Measurements from ENCODE around the gene HIGD1B. TPM values are rescaled to one million over a fixed set of nuclear protein-coding genes. Genes with fewer than 3 reads are reported as not detected.

HIGD1B gene
- polyA plus RNA-seq, 1 experiment, result not detected

GRCh38 chr17:44864831-44865230, 17.1 kb downstream of the HIGD1B start:
- ChIA-PET CTCF (interaction anchor here (0.7 to 10.1 kb wide), 25 partner anchors 8 to 331 kb away, joined by 3 to 136 read pairs (median 6); partner anchors contain the start of gene EFTUD2), POLR2A (no interaction called here)
- Histone ChIP-seq H3K9me3 (ENCODE audit: control insufficient read depth, insufficient read depth, low read length) (no peaks in the 10 kb centered on the region), H3K27me3 (ENCODE audit: control insufficient read depth, insufficient read depth, low read length) (no peaks in the 10 kb centered on the region), H3K27ac (ENCODE audit: low read depth, low read length) (no peak overlapping the region), H3K4me3 (ENCODE audit: low read depth, low read length) (no peak overlapping the region)
- TF ChIP-seq, protein P1, sequence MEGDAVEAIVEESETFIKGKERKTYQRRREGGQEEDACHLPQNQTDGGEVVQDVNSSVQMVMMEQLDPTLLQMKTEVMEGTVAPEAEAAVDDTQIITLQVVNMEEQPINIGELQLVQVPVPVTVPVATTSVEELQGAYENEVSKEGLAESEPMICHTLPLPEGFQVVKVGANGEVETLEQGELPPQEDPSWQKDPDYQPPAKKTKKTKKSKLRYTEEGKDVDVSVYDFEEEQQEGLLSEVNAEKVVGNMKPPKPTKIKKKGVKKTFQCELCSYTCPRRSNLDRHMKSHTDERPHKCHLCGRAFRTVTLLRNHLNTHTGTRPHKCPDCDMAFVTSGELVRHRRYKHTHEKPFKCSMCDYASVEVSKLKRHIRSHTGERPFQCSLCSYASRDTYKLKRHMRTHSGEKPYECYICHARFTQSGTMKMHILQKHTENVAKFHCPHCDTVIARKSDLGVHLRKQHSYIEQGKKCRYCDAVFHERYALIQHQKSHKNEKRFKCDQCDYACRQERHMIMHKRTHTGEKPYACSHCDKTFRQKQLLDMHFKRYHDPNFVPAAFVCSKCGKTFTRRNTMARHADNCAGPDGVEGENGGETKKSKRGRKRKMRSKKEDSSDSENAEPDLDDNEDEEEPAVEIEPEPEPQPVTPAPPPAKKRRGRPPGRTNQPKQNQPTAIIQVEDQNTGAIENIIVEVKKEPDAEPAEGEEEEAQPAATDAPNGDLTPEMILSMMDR (IDR thresholded peaks at IDR 0.05; ENCODE audit: low read depth, low read length), result no peak
- no peak for DNase-seq (ENCODE audit: low read depth, low spot score)

- Histone ChIP-seq H3K27me3 (ENCODE audit: control insufficient read depth, insufficient read depth, low read length) (no peaks in the 10 kb centered on the region), H3K27ac (ENCODE audit: low read depth, low read length) (no peak overlapping the region), H3K4me3 (ENCODE audit: low read depth, low read length) (no peak overlapping the region), H3K9me3 (ENCODE audit: control insufficient read depth, insufficient read depth, low read length) (no peaks in the 10 kb centered on the region)
- POLR2A ChIA-PET, result no interaction called here
- CTCF ChIA-PET, result interaction anchor here (0.6 to 10.1 kb wide), 26 partner anchors 9 to 332 kb away, joined by 3 to 136 read pairs (median 6); partner anchors contain the start of gene EFTUD2
- TF ChIP-seq, protein P1 (IDR thresholded peaks at IDR 0.05; ENCODE audit: low read depth, low read length), result peak; percentile 88
- peak; percentile 58 for DNase-seq (ENCODE audit: low read depth, low spot score)
Measured at GRCh38 chr17:44865231-44865660, 17.6 kb downstream of the HIGD1B start.

- no peak overlapping the region for H3K27ac ChIP-seq (ENCODE audit: low read depth, low read length)
- no peak for DNase-seq (ENCODE audit: low read depth, low spot score)
- TF ChIP-seq, protein P1 (IDR thresholded peaks at IDR 0.05; ENCODE audit: low read depth, low read length), result no peak
- CTCF ChIA-PET, result interaction anchor here (0.5 to 10.1 kb wide), 15 partner anchors 8 to 284 kb away, joined by 3 to 136 read pairs (median 8); partner anchors contain the start of gene EFTUD2
- H3K9me3 ChIP-seq (ENCODE audit: control insufficient read depth, insufficient read depth, low read length), result no peaks in the 10 kb centered on the region
- no peak overlapping the region for H3K4me3 ChIP-seq (ENCODE audit: low read depth, low read length)
- H3K27me3 ChIP-seq (ENCODE audit: control insufficient read depth, insufficient read depth, low read length), result no peaks in the 10 kb centered on the region
- POLR2A ChIA-PET, result no interaction called here
Measured at GRCh38 chr17:44865931-44866330, 18.2 kb downstream of the HIGD1B start.

- H3K27ac ChIP-seq (ENCODE audit: low read depth, low read length), result no peak overlapping the region
- H3K9me3 ChIP-seq (ENCODE audit: control insufficient read depth, insufficient read depth, low read length), result no peaks in the 10 kb centered on the region
- CTCF ChIA-PET, result interaction anchor here (1.0 to 10.1 kb wide), 5 partner anchors 10 to 152 kb away, joined by 3 to 136 read pairs (median 62); no protein-coding TSS in a partner anchor
- no peak for DNase-seq (ENCODE audit: low read depth, low spot score)
- no peaks in the 10 kb centered on the region for H3K27me3 ChIP-seq (ENCODE audit: control insufficient read depth, insufficient read depth, low read length)
- no peak overlapping the region for H3K4me3 ChIP-seq (ENCODE audit: low read depth, low read length)
- POLR2A ChIA-PET, result interaction anchor here (0.7 kb wide), 1 partner anchor 74 kb away, joined by 11 read pairs; no protein-coding TSS in a partner anchor
- TF ChIP-seq, protein P1 (IDR thresholded peaks at IDR 0.05; ENCODE audit: low read depth, low read length), result no peak
Measured at GRCh38 chr17:44867841-44868240, 20.2 kb downstream of the HIGD1B start.

- Histone ChIP-seq H3K4me3 (ENCODE audit: low read depth, low read length) (no peak overlapping the region), H3K9me3 (ENCODE audit: control insufficient read depth, insufficient read depth, low read length) (no peaks in the 10 kb centered on the region), H3K27ac (ENCODE audit: low read depth, low read length) (no peak overlapping the region), H3K27me3 (ENCODE audit: control insufficient read depth, insufficient read depth, low read length) (no peaks in the 10 kb centered on the region)
- TF ChIP-seq, protein P1 (IDR thresholded peaks at IDR 0.05; ENCODE audit: low read depth, low read length), result no peak
- POLR2A ChIA-PET, result no interaction called here
- CTCF ChIA-PET, result no interaction called here
- no peak for DNase-seq (ENCODE audit: low read depth, low spot score)
Measured at GRCh38 chr17:44871556-44871955, 23.9 kb downstream of the HIGD1B start.

Data from AG04450 (cell line).